IMR-90 (cell line): Measurements from ENCODE around the gene PPP2R5B. TPM values are rescaled to one million over a fixed set of nuclear protein-coding genes. Genes with fewer than 3 reads are reported as not detected.

ENCODE experiments used
- ATAC-seq: fragments of 200-7000 bp; cut with Tn5 transposase; 2 replicates; pipeline ENCODE4 v1.9.1; 2020; ENCODE audit warnings: low read depth, mild to moderate bottlenecking, moderate library complexity
- BruUV-seq: library from RNA; stranded (reverse); fragments of 400-500 nt; replicated peaks from 2 replicates; lab custom pipeline; 2021; lab: Mats Ljungman, UMichigan
- CTCF ChIA-PET: fragments of 300-600 bp; formaldehyde crosslinking; extraction: SDS; loops from one replicate; lab custom pipeline; 2021; ENCODE audit warnings: antibody characterized with exemption; lab: Yijun Ruan, JAX
- POLR2A ChIA-PET: fragments of 300-600 bp; sonication (Branson Sonifier 250); formaldehyde crosslinking; loops from one replicate; lab custom pipeline; 2022; ENCODE audit warnings: antibody characterized with exemption; ENCODE audit not compliant: unreplicated experiment; lab: Charles Lee
- DNase-seq: peaks from one replicate; pipeline ENCODE4 v3.0.0; 2013
- H2AFZ ChIP-seq: replicated peaks from 2 replicates; pipeline ENCODE3; 2013; ENCODE audit warnings: low read length, mild to moderate bottlenecking; ENCODE audit not compliant: poor library complexity
- H2AK5ac ChIP-seq: 2 replicates; pipeline ENCODE4 v1.6.1; 2013; ENCODE audit warnings: low read depth, low read length, inconsistent platforms
- H2AK9ac ChIP-seq: replicated peaks from 2 replicates; pipeline ENCODE3; 2013; ENCODE audit warnings: mild to moderate bottlenecking, low read depth, low read length, moderate library complexity; ENCODE audit not compliant: poor library complexity
- H2BK120ac ChIP-seq: 2 replicates; pipeline ENCODE4 v1.6.1; 2013; ENCODE audit warnings: low read depth, low read length, inconsistent platforms
- H2BK15ac ChIP-seq: 3 replicates; pipeline ENCODE4 v1.6.1; 2013; ENCODE audit warnings: low read depth, low read length, inconsistent platforms
- H2BK20ac ChIP-seq: 2 replicates; pipeline ENCODE4 v1.6.1; 2013; ENCODE audit warnings: low read depth, mild to moderate bottlenecking, inconsistent platforms, low read length, moderate library complexity
- H2BK5ac ChIP-seq: 2 replicates; pipeline ENCODE4 v1.6.1; 2013; ENCODE audit warnings: mild to moderate bottlenecking, low read depth, low read length, inconsistent platforms; ENCODE audit not compliant: poor library complexity, severe bottlenecking
- H3K14ac ChIP-seq: replicated peaks from 2 replicates; pipeline ENCODE4 v1.6.1; 2013; ENCODE audit warnings: low read depth, low read length, inconsistent platforms
- H3K18ac ChIP-seq: 2 replicates; pipeline ENCODE4 v1.6.1; 2013; ENCODE audit warnings: low read depth, low read length, control low read depth
- H3K23ac ChIP-seq: 2 replicates; pipeline ENCODE4 v1.6.1; 2013; ENCODE audit warnings: low read depth, low read length, inconsistent platforms
- H3K27ac ChIP-seq: 2 replicates; pipeline ENCODE4 v1.5.1; 2013; ENCODE audit warnings: mild to moderate bottlenecking, control low read depth, low read length; ENCODE audit not compliant: insufficient read depth
- H3K27me3 ChIP-seq: 2 replicates; pipeline ENCODE4 v1.6.1; 2013; ENCODE audit warnings: low read length; ENCODE audit not compliant: control insufficient read depth, insufficient read depth
- H3K36me3 ChIP-seq: 2 replicates; pipeline ENCODE4 v1.6.1; 2013; ENCODE audit warnings: low read length, mixed read lengths; ENCODE audit not compliant: control insufficient read depth, insufficient read depth
- H3K4ac ChIP-seq: 2 replicates; pipeline ENCODE4 v1.6.1; 2013; ENCODE audit warnings: low read depth, low read length, inconsistent platforms
- H3K4me1 ChIP-seq: 2 replicates; pipeline ENCODE4 v1.6.1; 2013; ENCODE audit warnings: low read length, mixed read lengths; ENCODE audit not compliant: control insufficient read depth, insufficient read depth
- H3K4me2 ChIP-seq: 2 replicates; pipeline ENCODE4 v1.6.1; 2013; ENCODE audit warnings: low read depth, mild to moderate bottlenecking, control low read depth, low read length, moderate library complexity
- H3K4me3 ChIP-seq: 2 replicates; pipeline ENCODE4 v1.5.1; 2013; ENCODE audit warnings: low read depth, mild to moderate bottlenecking, control low read depth, low read length, moderate library complexity; ENCODE audit not compliant: insufficient read depth
- H3K56ac ChIP-seq: 2 replicates; pipeline ENCODE4 v1.6.1; 2013; ENCODE audit warnings: low read length, inconsistent platforms; ENCODE audit not compliant: insufficient read depth; ENCODE audit errors: extremely low read depth
- H3K79me1 ChIP-seq, 2 experiments: 2 replicates each; pipeline ENCODE4 v1.6.1; 2013; ENCODE audit warnings: low read length in 2 of 2, inconsistent platforms in 1 of 2, low read depth in 1 of 2
- H3K9ac ChIP-seq: 2 replicates; pipeline ENCODE4 v1.6.1; 2013; ENCODE audit warnings: low read depth, low read length, control low read depth
- H3K9me1 ChIP-seq: 2 replicates; pipeline ENCODE4 v1.6.1; 2013; ENCODE audit warnings: low read length, inconsistent platforms; ENCODE audit not compliant: insufficient read depth
- H3K9me3 ChIP-seq: 2 replicates; pipeline ENCODE4 v1.6.1; 2013; ENCODE audit warnings: low read length; ENCODE audit not compliant: control insufficient read depth, insufficient read depth
- H4K20me1 ChIP-seq: 2 replicates; pipeline ENCODE4 v1.6.1; 2013; ENCODE audit warnings: low read length, inconsistent platforms; ENCODE audit not compliant: insufficient read depth
- H4K5ac ChIP-seq: 2 replicates; pipeline ENCODE4 v1.6.1; 2013; ENCODE audit warnings: mild to moderate bottlenecking, low read depth, low read length, control low read depth
- H4K8ac ChIP-seq, 2 experiments: 2 replicates each; pipeline ENCODE4 v1.6.1; 2013; ENCODE audit warnings: low read depth in 2 of 2, low read length in 2 of 2, control low read depth in 1 of 2, inconsistent platforms in 1 of 2
- H4K91ac ChIP-seq: 2 replicates; pipeline ENCODE4 v1.6.1; 2013; ENCODE audit warnings: low read depth, low read length, inconsistent platforms; ENCODE audit not compliant: insufficient read depth
- CTCF ChIP-seq: conservative IDR thresholded peaks from 2 replicates; pipeline ENCODE4 v1.5.1; 2012; ENCODE audit warnings: mild to moderate bottlenecking, low read depth, low read length, improper control_type of control experiment
- ELK1 ChIP-seq: fragments of 150-350 bp; IDR thresholded peaks from 2 replicates; pipeline ENCODE4 v1.6.1; 2016; ENCODE audit warnings: low read depth, mild to moderate bottlenecking, low read length, moderate library complexity, borderline replicate concordance
- MAZ ChIP-seq: IDR thresholded peaks from 2 replicates; pipeline ENCODE4 v1.6.1; 2012; ENCODE audit warnings: low read depth, mild to moderate bottlenecking, low read length, improper control_type of control experiment, moderate library complexity, borderline replicate concordance
- RAD21 ChIP-seq: IDR thresholded peaks from 2 replicates; pipeline ENCODE4 v1.6.1; 2012; ENCODE audit warnings: low read length, improper control_type of control experiment
- SMC3 ChIP-seq: fragments of 150-350 bp; IDR thresholded peaks from 2 replicates; pipeline ENCODE4 v1.6.1; 2016; ENCODE audit warnings: low read depth, mild to moderate bottlenecking, antibody characterized with exemption, low read length, moderate library complexity
- WGBS, 2 experiments: methylation state at CpG; one replicate each; pipeline versions ENCODE4 v1.1.5 to v1.1.7; 2013; ENCODE audit warnings: missing lambda C conversion rate in 2 of 2; ENCODE audit not compliant: insufficient read length in 1 of 2; ENCODE audit errors: extremely low coverage in 2 of 2; 5-methylcytosine and 5-hydroxymethylcytosine counted together
- dilution Hi-C: fragments of 300-500 bp; cut with HindIII; formaldehyde crosslinking; loops from one replicate; pipeline ENCODE4 v1.14.3; 2018; ENCODE audit warnings: low sequenced_read_pairs; ENCODE audit not compliant: unreplicated experiment
- in situ Hi-C: fragments of 300-500 bp; cut with MboI; formaldehyde crosslinking; loops from 3 replicates; pipeline ENCODE4 v1.14.3; 2019; ENCODE audit warnings: low sequenced_read_pairs, inconsistent platforms, mixed read lengths
- intact Hi-C: fragments of 100-400 bp; cut with micrococcal nuclease; formaldehyde crosslinking; loops from 2 replicates; pipeline ENCODE4 v1.10.0; 2022
- polyA plus RNA-seq, 3 experiments: library from polyadenylated mRNA; depleted of rRNA; stranded (reverse); fragments of >200 nt; gene quantifications; 2 replicates each; pipeline ENCODE4 v1.2.3, GENCODE V29; 2012; ENCODE audit warnings: low replicate concordance in 1 of 3
- total RNA-seq: library from RNA; depleted of rRNA; stranded (reverse); fragments of >200 nt; gene quantifications from 2 replicates; pipeline ENCODE4 v1.2.3, GENCODE V29; 2012
- TF ChIP-seq, protein P1 (sequence below): fragments of 150-350 bp; IDR thresholded peaks from 2 replicates; pipeline ENCODE4 v1.6.1; 2017; ENCODE audit warnings: mild to moderate bottlenecking, antibody characterized with exemption, low read length, low read depth

The PPP2R5B gene
- total and polyA plus RNA-seq, 2 of the 4 experiments (the other 2 are of a cell fraction) = 6.5 to 23.6 TPM

- BruUV-seq = no TSS peak
- peak; percentile 51 for DNase-seq
- intact Hi-C loops = loop anchor here (1.0 kb wide), 1 partner anchor 47 kb away; no protein-coding TSS in a partner anchor
Measured at GRCh38 chr11:64894070-64894811, 30.2 kb upstream of the PPP2R5B start.

More at GRCh38 chr11:64894070-64894811, 30.2 kb upstream of the PPP2R5B start:
- Histone ChIP-seq H2AFZ (peak overlapping the region; percentile 69), H3K27me3 (no peaks in the 10 kb centered on the region), H4K5ac (no peak overlapping the region), H2BK15ac (no peak overlapping the region), H3K4me1 (no peaks in the 10 kb centered on the region), H3K36me3 (peaks cover 22% of the 10 kb centered on the region; the same call in 1 of the 2 replicates), H3K4me3 (no peak overlapping the region), H3K9me1 (no peaks in the 10 kb centered on the region), H4K91ac (no peak overlapping the region), H2BK20ac (no peak overlapping the region), H2AK9ac (peak overlapping the region; percentile 82), H3K23ac (no peak overlapping the region), H3K9me3 (no peaks in the 10 kb centered on the region), H3K14ac (no peak overlapping the region), H2BK120ac (no peak overlapping the region; the same call in 1 of the 2 replicates), H3K4me2 (no peak overlapping the region), H3K27ac (no peak overlapping the region), H2BK5ac (no peak overlapping the region), H3K79me1 (no peaks in the 10 kb centered on the region), H3K18ac (no peak overlapping the region), H4K20me1 (peaks cover 4% of the 10 kb centered on the region; the same call in 1 of the 2 replicates), H2AK5ac (peak overlapping the region; percentile 78), H3K9ac (no peak overlapping the region), H4K8ac (no peak overlapping the region), H3K56ac (no peak overlapping the region), H3K4ac (peak overlapping the region; percentile 40)
- no CpG with 5 or more reads among the region's 14 CpGs for WGBS, 2 experiments
- ChIA-PET POLR2A (no interaction called here), CTCF (interaction anchor here (0.7 to 2.2 kb wide), 4 partner anchors 39 to 103 kb away, joined by 3 to 14 read pairs (median 4); partner anchors contain the start of gene BATF2)
- TF ChIP-seq SMC3 = peak; percentile 95
- 0 out of 2 replicates have a peak, but pooled peaks have one; percentile 42 for TF ChIP-seq MAZ
- peak; percentile 85 for TF ChIP-seq RAD21
- TF ChIP-seq, protein P1, sequence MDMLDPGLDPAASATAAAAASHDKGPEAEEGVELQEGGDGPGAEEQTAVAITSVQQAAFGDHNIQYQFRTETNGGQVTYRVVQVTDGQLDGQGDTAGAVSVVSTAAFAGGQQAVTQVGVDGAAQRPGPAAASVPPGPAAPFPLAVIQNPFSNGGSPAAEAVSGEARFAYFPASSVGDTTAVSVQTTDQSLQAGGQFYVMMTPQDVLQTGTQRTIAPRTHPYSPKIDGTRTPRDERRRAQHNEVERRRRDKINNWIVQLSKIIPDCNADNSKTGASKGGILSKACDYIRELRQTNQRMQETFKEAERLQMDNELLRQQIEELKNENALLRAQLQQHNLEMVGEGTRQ = no peak
- TF ChIP-seq ELK1 = no peak
- TF ChIP-seq CTCF = peak; percentile 89
- dilution Hi-C loops = no loop called here
- in situ Hi-C loops = loop anchor here (5.0 kb wide), 1 partner anchor 47 kb away; no protein-coding TSS in a partner anchor
- ATAC-seq = peak; percentile 93
